Karpas-422 (cell line): ENCODE data around the gene HOTAIR. TPM values are rescaled to one million over a fixed set of nuclear protein-coding genes. Genes with fewer than 3 reads are reported as not detected.

Experiments used
- DNase-seq: peaks from one replicate; pipeline ENCODE4 v3.0.0-alpha.2; 2015
- H2AFZ ChIP-seq: fragments of 200-600 bp; sonication (generic); 2 replicates; pipeline ENCODE4 v1.6.1; 2014; ENCODE audit warnings: antibody characterized with exemption, low read length, mixed read lengths
- H3K27ac ChIP-seq: fragments of 200-600 bp; sonication (generic); 2 replicates; pipeline ENCODE4 v1.5.1; 2014; ENCODE audit warnings: mild to moderate bottlenecking, low read length, moderate library complexity
- H3K27me3 ChIP-seq: fragments of 200-600 bp; sonication (generic); 2 replicates; pipeline ENCODE4 v1.6.1; 2014; ENCODE audit warnings: low read length, mixed read lengths
- H3K36me3 ChIP-seq: fragments of 200-600 bp; sonication (generic); 2 replicates; pipeline ENCODE4 v1.6.1; 2014; ENCODE audit warnings: low read length, mixed read lengths; ENCODE audit not compliant: insufficient read depth
- H3K4me1 ChIP-seq: fragments of 200-600 bp; sonication (generic); 2 replicates; pipeline ENCODE4 v1.6.1; 2014; ENCODE audit warnings: mild to moderate bottlenecking, low read length, mixed read lengths
- H3K4me2 ChIP-seq: fragments of 200-600 bp; sonication (generic); 2 replicates; pipeline ENCODE4 v1.6.1; 2014; ENCODE audit warnings: low read length, low read depth, mild to moderate bottlenecking; ENCODE audit not compliant: poor library complexity, severe bottlenecking
- H3K4me3 ChIP-seq: fragments of 200-600 bp; sonication (generic); 2 replicates; pipeline ENCODE4 v1.5.1; 2014; ENCODE audit warnings: mild to moderate bottlenecking, antibody characterized with exemption, low read length, mixed read lengths
- H3K79me2 ChIP-seq: fragments of 200-600 bp; sonication (generic); 2 replicates; pipeline ENCODE4 v1.6.1; 2014; ENCODE audit warnings: mild to moderate bottlenecking, low read length, mixed read lengths
- H3K9ac ChIP-seq: fragments of 200-600 bp; sonication (generic); 2 replicates; pipeline ENCODE4 v1.6.0; 2014; ENCODE audit warnings: low read length
- H3K9me2 ChIP-seq: fragments of 200-600 bp; sonication (generic), shearing (Covaris generic); replicated peaks from 2 replicates; pipeline ENCODE4 v1.6.0; 2014; ENCODE audit warnings: mild to moderate bottlenecking, low read length, moderate library complexity; ENCODE audit not compliant: insufficient read depth
- H3K9me3 ChIP-seq: fragments of 300-700, 200-600 bp; sonication (generic); 2 replicates; pipeline ENCODE4 v1.6.1; 2014; ENCODE audit warnings: low read length, mixed read lengths
- H4K20me1 ChIP-seq: fragments of 200-600 bp; sonication (generic); 2 replicates; pipeline ENCODE4 v1.6.1; 2014; ENCODE audit warnings: mild to moderate bottlenecking, antibody characterized with exemption, low read length, low read depth; ENCODE audit not compliant: insufficient read depth
- total RNA-seq: library from RNA; depleted of rRNA; stranded (reverse); fragments of >200 nt; shearing (Covaris generic); gene quantifications from 2 replicates; pipeline ENCODE4 v1.2.3, GENCODE V29; 2014; ENCODE audit warnings: low replicate concordance

HOTAIR gene
- total RNA-seq, 1 experiment from 2014 or later = 0.07 TPM

DNA sequence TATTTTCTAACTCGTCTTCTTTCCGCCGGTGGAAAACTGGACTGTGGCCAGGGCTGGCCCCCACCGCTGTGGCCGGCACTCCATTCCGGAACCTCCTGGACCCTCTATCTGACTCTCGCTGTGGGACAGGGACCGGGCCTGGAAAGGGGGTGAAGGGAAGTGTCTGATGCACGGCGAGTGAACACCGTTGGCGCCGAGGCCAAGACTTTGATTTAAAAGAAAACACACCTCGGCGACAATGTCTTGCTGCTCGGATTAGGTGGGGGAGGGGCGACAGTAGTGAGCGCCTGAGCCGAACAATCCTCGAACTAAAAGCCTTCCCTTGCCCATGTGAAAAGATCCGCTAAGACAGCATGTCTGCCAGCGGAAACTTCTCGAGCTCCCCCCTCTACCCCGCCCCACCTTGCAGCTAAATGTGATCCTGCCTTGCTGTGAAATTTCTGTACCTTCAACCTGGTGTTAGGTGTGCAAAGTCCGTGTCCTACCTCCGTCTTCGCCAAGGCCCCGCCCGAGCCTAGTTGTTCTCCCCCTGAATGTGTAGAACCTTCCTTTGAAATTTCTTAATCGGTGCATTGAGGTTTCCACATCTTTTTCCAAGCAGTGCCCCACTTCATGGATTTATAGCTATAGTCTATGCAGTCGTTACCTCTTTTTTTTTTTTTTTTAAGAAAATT lies 862 bp upstream of the HOTAIR start:
- Histone ChIP-seq H3K9me3 (no peaks in the 10 kb centered on the region), H3K9ac (peak overlapping the region; percentile 77; the same call in 1 of the 2 replicates), H2AFZ (no peak overlapping the region), H3K79me2 (no peaks in the 10 kb centered on the region), H3K4me3 (peak overlapping the region; percentile 69), H3K9me2 (no peaks in the 10 kb centered on the region), H4K20me1 (no peaks in the 10 kb centered on the region), H3K4me1 (peaks cover 29% of the 10 kb centered on the region), H3K4me2 (peak overlapping the region; percentile 76), H3K36me3 (no peaks in the 10 kb centered on the region), H3K27me3 (no peaks in the 10 kb centered on the region), H3K27ac (no peak overlapping the region)
- no peak for DNase-seq

DNA sequence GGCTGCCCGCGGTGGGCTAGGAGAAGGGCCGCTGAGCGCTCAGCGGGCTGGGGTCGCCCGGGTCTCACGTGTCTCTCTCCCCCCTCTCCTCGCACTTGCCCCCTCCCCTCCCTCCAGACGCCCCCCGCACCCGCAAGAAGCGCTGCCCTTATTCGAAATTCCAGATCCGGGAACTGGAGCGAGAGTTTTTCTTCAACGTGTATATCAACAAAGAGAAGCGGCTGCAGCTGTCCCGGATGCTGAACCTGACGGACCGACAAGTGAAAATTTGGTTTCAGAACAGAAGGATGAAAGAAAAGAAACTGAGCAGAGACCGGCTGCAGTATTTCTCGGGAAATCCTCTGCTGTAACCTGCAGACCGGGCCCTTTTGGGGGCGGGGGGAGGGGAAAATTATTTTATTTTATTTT lies 314 bp upstream of the HOTAIR start:
- Histone ChIP-seq H3K36me3 (no peaks in the 10 kb centered on the region), H3K9ac (peak overlapping the region; percentile 77), H3K79me2 (no peaks in the 10 kb centered on the region), H3K4me3 (peak overlapping the region; percentile 69), H3K27me3 (no peaks in the 10 kb centered on the region), H3K27ac (no peak overlapping the region), H4K20me1 (no peaks in the 10 kb centered on the region), H3K9me3 (no peaks in the 10 kb centered on the region), H3K4me2 (peak overlapping the region; percentile 76), H2AFZ (peak overlapping the region; percentile 81; the same call in 1 of the 2 replicates), H3K4me1 (peaks cover 29% of the 10 kb centered on the region), H3K9me2 (no peaks in the 10 kb centered on the region)
- no peak for DNase-seq

DNA sequence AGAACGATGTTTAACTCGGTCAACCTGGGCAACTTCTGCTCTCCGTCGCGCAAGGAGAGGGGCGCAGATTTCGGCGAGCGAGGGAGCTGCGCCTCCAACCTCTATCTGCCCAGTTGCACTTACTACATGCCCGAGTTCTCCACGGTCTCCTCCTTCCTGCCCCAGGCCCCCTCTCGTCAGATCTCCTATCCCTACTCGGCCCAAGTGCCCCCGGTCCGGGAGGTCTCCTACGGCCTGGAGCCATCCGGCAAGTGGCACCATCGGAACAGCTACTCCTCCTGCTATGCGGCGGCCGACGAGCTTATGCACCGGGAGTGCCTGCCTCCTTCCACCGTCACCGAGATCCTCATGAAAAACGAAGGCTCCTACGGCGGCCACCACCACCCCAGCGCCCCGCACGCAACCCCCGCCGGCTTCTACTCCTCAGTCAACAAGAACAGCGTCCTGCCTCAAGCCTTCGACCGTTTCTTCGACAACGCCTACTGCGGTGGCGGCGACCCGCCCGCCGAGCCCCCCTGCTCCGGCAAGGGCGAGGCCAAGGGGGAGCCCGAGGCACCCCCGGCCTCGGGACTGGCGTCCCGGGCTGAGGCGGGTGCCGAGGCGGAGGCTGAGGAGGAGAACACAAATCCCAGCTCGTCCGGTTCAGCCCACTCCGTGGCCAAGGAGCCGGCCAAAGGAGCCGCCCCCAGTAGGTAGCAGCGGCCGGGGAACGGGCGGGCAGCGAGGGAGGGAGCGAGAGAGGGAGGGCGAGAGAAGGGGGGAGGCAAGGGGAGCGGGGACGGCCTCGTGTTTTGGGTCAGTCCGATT lies 1.3 kb downstream of the HOTAIR start:
- H3K9ac ChIP-seq = peak overlapping the region; percentile 77
- no peaks in the 10 kb centered on the region for H3K27me3 ChIP-seq
- no peak for DNase-seq
- no peaks in the 10 kb centered on the region for H3K79me2 ChIP-seq
- H3K36me3 ChIP-seq = no peaks in the 10 kb centered on the region
- no peaks in the 10 kb centered on the region for H3K9me3 ChIP-seq
- no peaks in the 10 kb centered on the region for H3K9me2 ChIP-seq
- peak overlapping the region; percentile 69; the same call in 1 of the 2 replicates for H3K4me3 ChIP-seq
- H3K27ac ChIP-seq = no peak overlapping the region
- no peak overlapping the region for H2AFZ ChIP-seq
- H3K4me2 ChIP-seq = peak overlapping the region; percentile 76
- peaks cover 29% of the 10 kb centered on the region for H3K4me1 ChIP-seq
- H4K20me1 ChIP-seq = no peaks in the 10 kb centered on the region

DNA sequence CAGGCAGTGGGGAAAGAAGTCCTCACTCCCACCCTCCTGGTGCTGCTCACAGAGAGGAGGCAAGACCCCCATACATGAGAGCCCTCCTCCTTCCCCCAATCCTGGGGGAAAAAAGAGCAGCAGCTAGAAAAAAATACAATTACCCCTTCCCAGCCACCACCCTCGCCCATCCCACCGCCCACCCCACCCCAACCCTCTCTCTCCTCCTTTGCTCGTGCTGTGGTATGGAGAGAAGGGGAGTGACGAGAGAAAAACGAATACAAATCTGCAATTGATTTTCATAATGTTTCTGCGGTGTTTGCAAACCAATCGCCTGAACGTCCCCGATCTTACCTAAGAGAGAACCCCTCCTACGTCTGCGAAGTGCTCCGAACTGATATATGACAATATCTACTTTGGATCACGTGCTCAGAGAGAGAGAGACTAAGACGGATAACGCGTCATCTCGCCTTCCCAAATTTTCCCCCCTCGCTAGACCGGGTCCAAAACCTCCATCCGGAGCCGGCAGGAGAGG lies 2.0 kb downstream of the HOTAIR start, which contains the start of gene HOXC11:
HOXC11 (plus strand) TSS at position 405 of the 514 bp plus-strand sequence. CDS start 116 bp downstream, outside the sequence.
- no peaks in the 10 kb centered on the region for H3K27me3 ChIP-seq

DNA sequence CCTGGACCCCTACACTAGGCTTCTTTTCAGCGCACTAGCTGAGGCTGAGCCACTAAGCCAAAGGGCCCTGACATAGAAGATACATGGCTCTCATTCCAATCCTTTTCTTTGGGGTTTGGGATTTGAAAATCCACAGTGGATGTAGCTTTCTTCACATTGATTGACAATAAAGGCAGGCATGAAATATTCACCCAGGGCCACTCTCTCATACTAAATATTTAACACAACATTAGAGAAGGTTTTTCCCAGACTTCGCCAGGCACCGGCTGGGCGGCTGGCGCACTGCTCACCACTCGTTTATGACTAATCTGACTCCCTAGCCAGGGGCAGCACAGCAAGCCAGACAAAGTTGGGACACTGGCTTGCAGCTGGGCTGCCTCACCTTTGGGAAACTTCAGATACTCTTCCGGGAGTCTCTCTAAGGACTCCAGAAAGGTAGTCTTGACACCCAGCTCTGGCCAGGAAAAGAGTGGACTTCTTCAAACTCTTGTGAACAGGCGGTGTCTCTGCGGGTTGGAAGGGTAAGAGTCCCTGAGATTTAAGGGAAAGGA lies 2.5 kb downstream of the HOTAIR start:
- Histone ChIP-seq H3K27ac (no peak overlapping the region), H3K9ac (no peak overlapping the region), H3K79me2 (no peaks in the 10 kb centered on the region), H3K9me3 (no peaks in the 10 kb centered on the region), H3K4me2 (no peak overlapping the region), H4K20me1 (no peaks in the 10 kb centered on the region), H3K27me3 (no peaks in the 10 kb centered on the region), H2AFZ (no peak overlapping the region), H3K4me3 (no peak overlapping the region), H3K9me2 (no peaks in the 10 kb centered on the region), H3K4me1 (peaks cover 20% of the 10 kb centered on the region), H3K36me3 (no peaks in the 10 kb centered on the region)
- DNase-seq = no peak

More for the DNA sequence above, 2.0 kb downstream of the HOTAIR start, which contains the start of gene HOXC11:
- H3K4me3 ChIP-seq = peak within 1 kb of the TSS; percentile 69; the same call in 1 of the 2 replicates
- peak within 1 kb of the TSS; percentile 76 for H3K4me2 ChIP-seq
- H3K4me1 ChIP-seq = peaks cover 26% of the 10 kb centered on the region
- H4K20me1 ChIP-seq = no peaks in the 10 kb centered on the region
- peak within 1 kb of the TSS; percentile 77 for H3K9ac ChIP-seq
- H3K9me3 ChIP-seq = no peaks in the 10 kb centered on the region
- H3K9me2 ChIP-seq = no peaks in the 10 kb centered on the region
- H2AFZ ChIP-seq = no peak within 1 kb of the TSS
- DNase-seq = no peak
- no peaks in the 10 kb centered on the region for H3K79me2 ChIP-seq
- no peaks in the 10 kb centered on the region for H3K36me3 ChIP-seq
- H3K27ac ChIP-seq = no peak within 1 kb of the TSS

DNA sequence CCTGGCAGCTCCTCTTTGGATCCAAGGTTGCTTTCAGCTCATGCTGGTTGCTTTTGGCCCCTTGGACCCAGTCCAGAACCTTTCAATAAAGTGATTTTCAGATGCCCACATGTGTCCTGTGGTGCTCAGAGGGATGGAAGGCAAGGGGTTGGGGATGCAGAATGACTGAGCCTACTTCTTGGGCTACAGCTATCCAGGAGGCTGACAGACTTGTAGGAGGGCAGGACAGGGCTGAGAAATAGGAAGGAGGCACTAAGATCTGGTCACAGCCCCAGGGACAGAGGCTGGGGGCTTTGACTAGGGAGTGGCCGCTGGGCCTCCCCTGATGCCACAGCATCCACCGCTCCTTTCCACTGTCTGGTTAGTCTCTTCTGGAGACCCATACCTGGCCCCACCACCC lies 3.1 kb downstream of the HOTAIR start:
- Histone ChIP-seq H3K9me3 (no peaks in the 10 kb centered on the region), H3K36me3 (no peaks in the 10 kb centered on the region), H3K9me2 (no peaks in the 10 kb centered on the region), H2AFZ (no peak overlapping the region), H3K4me2 (no peak overlapping the region), H3K4me1 (peaks cover 18% of the 10 kb centered on the region), H3K27ac (no peak overlapping the region), H3K79me2 (no peaks in the 10 kb centered on the region), H3K9ac (no peak overlapping the region), H4K20me1 (no peaks in the 10 kb centered on the region), H3K27me3 (no peaks in the 10 kb centered on the region), H3K4me3 (no peak overlapping the region)
- DNase-seq = no peak

DNA sequence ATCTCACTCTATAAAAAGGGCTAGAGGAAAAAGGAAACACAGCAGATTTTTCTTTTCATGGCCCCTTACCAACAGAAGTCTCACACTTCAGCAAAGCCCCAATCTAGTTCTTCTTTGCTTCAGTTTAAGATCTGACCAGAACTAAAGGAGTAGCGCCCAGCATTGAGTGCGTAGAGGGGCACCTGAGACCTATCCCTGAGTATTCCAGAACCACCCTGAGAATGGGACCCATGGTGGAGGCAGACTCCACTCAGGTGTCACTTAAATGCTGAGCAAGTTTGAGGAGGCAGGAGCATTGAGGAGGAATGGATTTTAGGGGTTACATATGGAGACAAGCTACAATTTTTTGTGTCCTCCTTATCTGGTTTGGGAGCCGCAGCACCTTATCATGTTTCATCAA lies 3.6 kb downstream of the HOTAIR start:
- H3K27me3 ChIP-seq = no peaks in the 10 kb centered on the region
- H3K36me3 ChIP-seq = no peaks in the 10 kb centered on the region
- no peaks in the 10 kb centered on the region for H3K9me3 ChIP-seq

DNA sequence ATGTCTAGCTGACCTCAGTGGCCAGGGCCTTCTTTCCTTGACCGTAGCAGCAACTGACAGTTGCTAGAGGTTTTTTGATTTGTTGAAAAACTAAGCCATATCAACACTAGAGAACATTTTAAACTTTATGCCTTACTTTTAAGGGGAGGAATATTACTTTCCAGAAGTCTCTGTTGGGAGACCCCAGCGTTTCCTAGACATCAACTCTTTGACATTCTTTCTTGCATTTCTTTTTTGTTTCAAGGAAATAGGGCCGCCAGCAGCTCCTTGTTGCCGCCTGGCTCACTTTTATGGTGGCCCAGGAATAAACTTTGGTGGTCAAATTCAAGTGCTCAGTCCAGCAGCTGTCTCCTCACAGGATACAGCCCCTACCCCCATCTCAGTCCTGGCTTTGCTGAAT lies 4.3 kb downstream of the HOTAIR start:
- H3K4me1 ChIP-seq = peaks cover 17% of the 10 kb centered on the region
- no peak overlapping the region for H3K4me2 ChIP-seq
- H3K9me3 ChIP-seq = no peaks in the 10 kb centered on the region
- no peak overlapping the region for H2AFZ ChIP-seq
- no peaks in the 10 kb centered on the region for H3K79me2 ChIP-seq
- H3K9ac ChIP-seq = no peak overlapping the region
- no peaks in the 10 kb centered on the region for H3K9me2 ChIP-seq
- no peaks in the 10 kb centered on the region for H3K27me3 ChIP-seq
- no peaks in the 10 kb centered on the region for H4K20me1 ChIP-seq
- H3K4me3 ChIP-seq = no peak overlapping the region
- no peak for DNase-seq
- H3K27ac ChIP-seq = no peak overlapping the region
- no peaks in the 10 kb centered on the region for H3K36me3 ChIP-seq

More for the DNA sequence above, 3.6 kb downstream of the HOTAIR start:
- Histone ChIP-seq H3K4me1 (peaks cover 18% of the 10 kb centered on the region), H2AFZ (no peak overlapping the region), H3K9ac (no peak overlapping the region), H3K4me2 (no peak overlapping the region), H3K9me2 (no peaks in the 10 kb centered on the region), H3K27ac (no peak overlapping the region), H3K4me3 (no peak overlapping the region), H4K20me1 (no peaks in the 10 kb centered on the region), H3K79me2 (no peaks in the 10 kb centered on the region)
- DNase-seq = no peak
